WTC11 (cell line): ENCODE measurements around the gene BICC1. TPM values are rescaled to one million over a fixed set of nuclear protein-coding genes. Genes with fewer than 3 reads are reported as not detected.

ENCODE experiments used
- ATAC-seq: fragments of 200-7000 bp; cut with Tn5 transposase; 2 replicates; pipeline ENCODE4 v1.10.0; 2021; ENCODE audit warnings: mild to moderate bottlenecking, moderate library complexity
- CTCF ChIA-PET: fragments of 300-600 bp; sonication (Branson Sonifier 250); formaldehyde crosslinking; loops from one replicate; lab custom pipeline; 2021; ENCODE audit warnings: antibody characterized with exemption; lab: Charles Lee
- POLR2A ChIA-PET: fragments of 350-600 bp; sonication (Branson Sonifier 250); formaldehyde crosslinking; loops from one replicate; lab custom pipeline; 2021; ENCODE audit warnings: antibody characterized with exemption; lab: Charles Lee
- DNase-seq: peaks from one replicate; pipeline ENCODE4 v3.0.0; 2021; ENCODE audit warnings: low spot score
- H3K27ac Mint-ChIP-seq: 2 replicates; pipeline ENCODE4 v1.8.0; 2021; ENCODE audit warnings: mixed read lengths
- H3K27me3 Mint-ChIP-seq: 2 replicates; pipeline ENCODE4 v1.8.0; 2021; ENCODE audit warnings: low read depth, mild to moderate bottlenecking, moderate library complexity, mixed read lengths
- H3K36me3 Mint-ChIP-seq: 2 replicates; pipeline ENCODE4 v1.8.0; 2021; ENCODE audit warnings: mixed read lengths
- H3K4me1 Mint-ChIP-seq: 2 replicates; pipeline ENCODE4 v1.8.0; 2022; ENCODE audit warnings: mixed read lengths
- H3K4me3 Mint-ChIP-seq: 2 replicates; pipeline ENCODE4 v1.8.0; 2021; ENCODE audit warnings: mild to moderate bottlenecking, moderate library complexity, mixed read lengths
- H3K9me3 Mint-ChIP-seq: 2 replicates; pipeline ENCODE4 v1.8.0; 2021; ENCODE audit warnings: mixed read lengths
- ATF3 ChIP-seq: sonication (generic); formaldehyde crosslinking; conservative IDR thresholded peaks from 2 replicates; pipeline ENCODE4 v1.8.1; 2022; ENCODE audit warnings: mild to moderate bottlenecking, missing genetic modification reagents
- CREM ChIP-seq: sonication (generic); formaldehyde crosslinking; IDR thresholded peaks from 2 replicates; pipeline ENCODE4 v1.8.1; 2022; ENCODE audit warnings: mild to moderate bottlenecking, missing genetic modification reagents, moderate library complexity
- E2F1 ChIP-seq: sonication (generic); formaldehyde crosslinking; IDR thresholded peaks from 2 replicates; pipeline ENCODE4 v1.8.0; 2022; ENCODE audit warnings: mild to moderate bottlenecking, missing genetic modification reagents
- ELF4 ChIP-seq: sonication (generic); formaldehyde crosslinking; IDR thresholded peaks from 2 replicates; pipeline ENCODE4 v1.8.1; 2022; ENCODE audit warnings: low read depth, mild to moderate bottlenecking, moderate library complexity, missing genetic modification reagents
- ERG ChIP-seq: fragments of 250-450 bp; sonication (Bioruptor Pico); IDR thresholded peaks from 2 replicates; pipeline ENCODE4 v1.8.0; 2021; ENCODE audit warnings: mild to moderate bottlenecking
- ESRRA ChIP-seq: sonication (generic); formaldehyde crosslinking; IDR thresholded peaks from 2 replicates; pipeline ENCODE4 v1.8.1; 2022; ENCODE audit warnings: mild to moderate bottlenecking, missing genetic modification reagents, borderline replicate concordance
- ETV6 ChIP-seq: sonication (generic); formaldehyde crosslinking; IDR thresholded peaks from 2 replicates; pipeline ENCODE4 v1.8.1; 2022; ENCODE audit warnings: mild to moderate bottlenecking, missing genetic modification reagents
- FOXK1 ChIP-seq: sonication (generic); formaldehyde crosslinking; IDR thresholded peaks from 2 replicates; pipeline ENCODE4 v1.8.0; 2022; ENCODE audit warnings: mild to moderate bottlenecking, moderate library complexity, missing genetic modification reagents
- FOXP4 ChIP-seq: sonication (generic); formaldehyde crosslinking; IDR thresholded peaks from 2 replicates; pipeline ENCODE4 v1.8.0; 2022; ENCODE audit warnings: mild to moderate bottlenecking, missing genetic modification reagents
- HMGA2 ChIP-seq: fragments of 250-450 bp; sonication (Bioruptor Pico); IDR thresholded peaks from 2 replicates; pipeline ENCODE4 v1.4.0; 2021; ENCODE audit warnings: mild to moderate bottlenecking, moderate library complexity
- IRF2 ChIP-seq: sonication (generic); formaldehyde crosslinking; IDR thresholded peaks from 2 replicates; pipeline ENCODE4 v1.8.0; 2022; ENCODE audit warnings: low read depth, missing genetic modification reagents, borderline replicate concordance
- MAX ChIP-seq: sonication (generic); formaldehyde crosslinking; IDR thresholded peaks from 2 replicates; pipeline ENCODE4 v1.8.0; 2022; ENCODE audit warnings: mild to moderate bottlenecking, missing genetic modification reagents
- NFATC4 ChIP-seq: fragments of 250-450 bp; sonication (Bioruptor Pico); IDR thresholded peaks from 2 replicates; pipeline ENCODE4 v1.9.0; 2021; ENCODE audit warnings: mild to moderate bottlenecking
- PRDM15 ChIP-seq: sonication (generic); formaldehyde crosslinking; IDR thresholded peaks from 2 replicates; pipeline ENCODE4 v1.8.0; 2022; ENCODE audit warnings: missing genetic modification reagents
- PREB ChIP-seq: sonication (generic); formaldehyde crosslinking; IDR thresholded peaks from 2 replicates; pipeline ENCODE4 v1.8.1; 2022; ENCODE audit warnings: mild to moderate bottlenecking, missing genetic modification reagents, moderate library complexity, borderline replicate concordance
- RELA ChIP-seq: sonication (generic); formaldehyde crosslinking; IDR thresholded peaks from 2 replicates; pipeline ENCODE4 v1.8.1; 2022; ENCODE audit warnings: missing genetic modification reagents, mild to moderate bottlenecking, borderline replicate concordance
- SMAD3 ChIP-seq: sonication (generic); formaldehyde crosslinking; IDR thresholded peaks from 2 replicates; pipeline ENCODE4 v1.8.0; 2022; ENCODE audit warnings: missing genetic modification reagents, mild to moderate bottlenecking, borderline replicate concordance
- TEAD4 ChIP-seq: sonication (generic); formaldehyde crosslinking; IDR thresholded peaks from 2 replicates; pipeline ENCODE4 v1.8.0; 2022; ENCODE audit warnings: mild to moderate bottlenecking, missing genetic modification reagents
- ZBTB21 ChIP-seq: sonication (generic); formaldehyde crosslinking; IDR thresholded peaks from 2 replicates; pipeline ENCODE4 v1.8.1; 2023; ENCODE audit warnings: mild to moderate bottlenecking, missing genetic modification reagents, borderline replicate concordance
- ZBTB43 ChIP-seq: sonication (generic); formaldehyde crosslinking; IDR thresholded peaks from 2 replicates; pipeline ENCODE4 v1.8.1; 2023; ENCODE audit warnings: mild to moderate bottlenecking, missing genetic modification reagents
- ZNF512 ChIP-seq: sonication (generic); formaldehyde crosslinking; IDR thresholded peaks from 2 replicates; pipeline ENCODE4 v1.8.1; 2022; ENCODE audit warnings: missing genetic modification reagents, borderline replicate concordance
- ZNF671 ChIP-seq: fragments of 250-450 bp; sonication (Bioruptor Pico); IDR thresholded peaks from 2 replicates; pipeline ENCODE4 v1.8.0; 2021; ENCODE audit warnings: mild to moderate bottlenecking
- total RNA-seq: library from RNA; stranded (reverse); gene quantifications from 3 replicates; pipeline ENCODE4 v1.2.3, GENCODE V29; 2021

Gene BICC1
- total RNA-seq, 1 experiment from 2014 or later = 0.61 TPM

- Mint-ChIP-seq H3K4me3 (no peak overlapping the region), H3K27me3 (peaks cover 23% of the 10 kb centered on the region), H3K27ac (no peak overlapping the region), H3K36me3 (no peaks in the 10 kb centered on the region), H3K9me3 (no peaks in the 10 kb centered on the region), H3K4me1 (peaks cover 7% of the 10 kb centered on the region)
- TF ChIP-seq ETV6 (CRISPR knock-in tag) (no peak), IRF2 (no peak), RELA (no peak), ZNF512 (CRISPR knock-in tag) (no peak), NFATC4 (CRISPR knock-in tag) (no peak), FOXP4 (no peak), ZBTB21 (CRISPR knock-in tag) (no peak)
- DNase-seq (no peak), ATAC-seq (no peak)
- CTCF ChIA-PET = no interaction called here
- POLR2A ChIA-PET = no interaction called here
Observed at GRCh38 chr10:58517491-58518355, 5.1 kb downstream of the BICC1 start.

- CTCF ChIA-PET = interaction anchor here (3.0 kb wide), 1 partner anchor 12 kb away, joined by 8 read pairs; no protein-coding TSS in a partner anchor
- no peak for DNase-seq
- H3K27me3 Mint-ChIP-seq = peaks cover 17% of the 10 kb centered on the region
- no peak; the same call in 1 of the 2 replicates for ATAC-seq
- H3K36me3 Mint-ChIP-seq = no peaks in the 10 kb centered on the region
- H3K9me3 Mint-ChIP-seq = no peaks in the 10 kb centered on the region
- H3K27ac Mint-ChIP-seq = no peak overlapping the region
- peaks cover 5% of the 10 kb centered on the region for H3K4me1 Mint-ChIP-seq
- H3K4me3 Mint-ChIP-seq = no peak overlapping the region
- POLR2A ChIA-PET = no interaction called here
- TF ChIP-seq ELF4 (no peak), HMGA2 (CRISPR knock-in tag) (no peak), ESRRA (no peak), ZBTB43 (CRISPR knock-in tag) (no peak), ATF3 (CRISPR knock-in tag) (no peak), MAX (CRISPR knock-in tag) (no peak), FOXK1 (no peak), E2F1 (no peak), CREM (CRISPR knock-in tag) (no peak), PRDM15 (CRISPR knock-in tag) (no peak), SMAD3 (no peak), ERG (CRISPR knock-in tag) (no peak), PREB (no peak), ETV6 (CRISPR knock-in tag) (no peak), ZNF671 (CRISPR knock-in tag) (no peak), TEAD4 (CRISPR knock-in tag) (no peak)
Observed at GRCh38 chr10:58518775-58519174, 6.1 kb downstream of the BICC1 start.
